K562 (cell line): Measurements from ENCODE around the gene SAMD8. TPM values are rescaled to one million over a fixed set of nuclear protein-coding genes. Genes with fewer than 3 reads are reported as not detected.

Experiments used
- ATAC-seq: fragments of 200-7000 bp; cut with Tn5 transposase; 3 replicates; pipeline ENCODE4 v1.9.1; 2020; ENCODE audit warnings: moderate library complexity
- BruUV-seq: library from RNA; stranded (reverse); fragments of 400-500 nt; replicated peaks from 2 replicates; lab custom pipeline; 2021; lab: Mats Ljungman, UMichigan
- CTCF ChIA-PET: fragments of 300-600 bp; formaldehyde crosslinking; extraction: SDS; loops from one replicate; lab custom pipeline; 2021; ENCODE audit warnings: low intra/inter-chr PET ratio; lab: Yijun Ruan, JAX
- POLR2A ChIA-PET: fragments of 300-600, 350-650 bp; sonication (Branson Sonifier 250); formaldehyde crosslinking; extraction: SDS; loops from one replicate; lab custom pipeline; 2021; ENCODE audit warnings: antibody characterized with exemption, inconsistent platforms; lab: Yijun Ruan, JAX
- DNase-seq, 4 experiments: peaks; one replicate each; pipeline versions ENCODE4 v3.0.0 to v3.0.0-alpha.2; 2011 to 2018; ENCODE audit warnings: low spot score in 3 of 4, mixed read lengths in 3 of 4; ENCODE audit errors: extremely low read depth in 1 of 4
- FAIRE-seq: peaks from 2 replicates; lab custom pipeline; 2011; peaks lifted over from hg19 to GRCh38; lab: Jason Lieb, UNC
- H2AFZ ChIP-seq: 2 replicates; pipeline ENCODE4 v1.6.0; 2011; ENCODE audit warnings: low read depth, low read length, control low read depth, inconsistent platforms
- H3K27ac ChIP-seq: fragments of 200-600 bp; 3 replicates; pipeline ENCODE4 v1.8.0; 2011; ENCODE audit warnings: low read depth, mild to moderate bottlenecking, control low read depth, inconsistent platforms, low read length, moderate library complexity, mixed read lengths; ENCODE audit errors: extremely low read depth
- H3K27me3 ChIP-seq, 2 experiments: fragments of 300-600 bp in 1 of 2; 2 replicates in 1 of 2; 3 replicates in 1 of 2; pipeline versions ENCODE4 v1.6.0 to v1.8.0; 2011; ENCODE audit warnings: inconsistent platforms in 2 of 2, low read length in 2 of 2, mild to moderate bottlenecking in 1 of 2, mixed read lengths in 1 of 2, moderate library complexity in 1 of 2; ENCODE audit not compliant: control insufficient read depth in 2 of 2, insufficient read depth in 2 of 2
- H3K36me3 ChIP-seq: fragments of 300-600 bp; 3 replicates; pipeline ENCODE4 v1.8.0; 2011; ENCODE audit warnings: mild to moderate bottlenecking, low read length, inconsistent platforms; ENCODE audit not compliant: control insufficient read depth, insufficient read depth
- H3K4me1 ChIP-seq, 2 experiments: fragments of 200-600 bp in 1 of 2; replicated peaks in 1 of 2; 2 replicates in 1 of 2; 3 replicates in 1 of 2; pipeline versions ENCODE4 v1.5.1 to v1.8.0; 2011; ENCODE audit warnings: inconsistent platforms in 2 of 2, low read length in 2 of 2, mild to moderate bottlenecking in 1 of 2, mixed read lengths in 1 of 2, moderate library complexity in 1 of 2; ENCODE audit not compliant: control insufficient read depth in 2 of 2, insufficient read depth in 2 of 2
- H3K4me2 ChIP-seq: 2 replicates; pipeline ENCODE4 v1.6.1; 2011; ENCODE audit warnings: low read length, control low read depth, inconsistent platforms, mixed read lengths; ENCODE audit not compliant: insufficient read depth
- H3K4me3 ChIP-seq: fragments of 200-600 bp; sonication (generic), shearing (Covaris generic); 2 replicates; pipeline ENCODE4 v1.5.1; 2016; ENCODE audit warnings: control low read depth, inconsistent platforms
- H3K79me2 ChIP-seq: fragments of 200-600 bp; 3 replicates; pipeline ENCODE4 v1.8.0; 2011; ENCODE audit warnings: low read length, inconsistent platforms; ENCODE audit not compliant: control insufficient read depth, insufficient read depth
- H3K9ac ChIP-seq, 2 experiments: 2 replicates each; pipeline versions ENCODE4 v1.6.0 to v1.6.1; 2011; ENCODE audit warnings: low read depth in 2 of 2, low read length in 2 of 2, control low read depth in 1 of 2, inconsistent platforms in 1 of 2, mild to moderate bottlenecking in 1 of 2, mixed read lengths in 1 of 2; ENCODE audit not compliant: insufficient read depth in 1 of 2
- H3K9me1 ChIP-seq: one replicate; pipeline ENCODE4 v1.6.0; 2011; ENCODE audit warnings: inconsistent platforms, mild to moderate bottlenecking, low read length, moderate library complexity; ENCODE audit not compliant: control insufficient read depth, insufficient read depth
- H3K9me3 ChIP-seq: replicated peaks from 2 replicates; pipeline ENCODE4 v1.5.1; 2011; ENCODE audit warnings: low read depth, low read length, inconsistent platforms; ENCODE audit not compliant: control insufficient read depth, insufficient read depth
- H4K20me1 ChIP-seq: replicated peaks from 2 replicates; pipeline ENCODE4 v1.6.1; 2011; ENCODE audit warnings: low read length, inconsistent platforms, mixed read lengths; ENCODE audit not compliant: control insufficient read depth, insufficient read depth
- CBFA2T2 ChIP-seq: fragments of 450-650 bp; conservative IDR thresholded peaks from 2 replicates; pipeline ENCODE4 v1.6.1; 2017; ENCODE audit warnings: mild to moderate bottlenecking
- CREB3 ChIP-seq: fragments of 450-650 bp; conservative IDR thresholded peaks from 2 replicates; pipeline ENCODE4 v1.6.1; 2016; ENCODE audit warnings: missing genetic modification characterization, low read depth, mild to moderate bottlenecking, missing compliant biosample characterization, moderate library complexity
- L3MBTL2 ChIP-seq: fragments of 450-650 bp; IDR thresholded peaks from 2 replicates; pipeline ENCODE4 v1.6.1; 2016; ENCODE audit warnings: mild to moderate bottlenecking, moderate library complexity
- MYBL2 ChIP-seq, 2 experiments: fragments of 450-650 bp in 1 of 2; sonication (generic) in 1 of 2; formaldehyde crosslinking in 1 of 2; IDR thresholded peaks; 2 replicates each; pipeline versions ENCODE4 v1.6.1 to v1.8.1; 2017 to 2022; ENCODE audit warnings: borderline replicate concordance in 1 of 2, inconsistent platforms in 1 of 2, low read depth in 1 of 2, mild to moderate bottlenecking in 1 of 2, missing genetic modification reagents in 1 of 2, moderate library complexity in 1 of 2
- MYC ChIP-seq, 2 experiments: fragments of 250-450 bp in 1 of 2; sonication (Bioruptor Pico) in 1 of 2; IDR thresholded peaks; 2 replicates each; pipeline versions ENCODE4 v1.5.1 to v1.6.1; 2012 to 2021; ENCODE audit warnings: low read depth in 2 of 2, borderline replicate concordance in 1 of 2, improper control_type of control experiment in 1 of 2, low read length in 1 of 2, mild to moderate bottlenecking in 1 of 2, moderate library complexity in 1 of 2
- TBL1XR1 ChIP-seq, 2 experiments: IDR thresholded peaks; 2 replicates each; pipeline ENCODE4 v1.6.1; 2012; ENCODE audit warnings: improper control_type of control experiment in 2 of 2, low read length in 2 of 2, mild to moderate bottlenecking in 1 of 2
- TCFL5 ChIP-seq: fragments of 250-450 bp; sonication (Bioruptor Pico); conservative IDR thresholded peaks from 2 replicates; pipeline ENCODE4 v1.6.1; 2021; ENCODE audit warnings: mild to moderate bottlenecking, moderate library complexity, matching md5 sums
- ZBTB7A ChIP-seq: IDR thresholded peaks from 2 replicates; pipeline ENCODE4 v1.6.1; 2011; ENCODE audit warnings: low read depth, mild to moderate bottlenecking, low read length, moderate library complexity, borderline replicate concordance; ENCODE audit not compliant: control insufficient read depth
- ZNF408 ChIP-seq: fragments of 250-450 bp; sonication (Bioruptor Pico); IDR thresholded peaks from 2 replicates; pipeline ENCODE4 v1.4.0; 2020; ENCODE audit warnings: low read depth, mild to moderate bottlenecking, moderate library complexity
- ZNF76 ChIP-seq: fragments of 250-450 bp; sonication (Bioruptor Pico); IDR thresholded peaks from 2 replicates; pipeline ENCODE4 v1.4.0; 2020; ENCODE audit warnings: mild to moderate bottlenecking, moderate library complexity, borderline replicate concordance
- WGBS: fragments of 100-300 bp; shearing (Covaris generic); methylation state at CpG from one replicate; pipeline ENCODE4 v1.1.6; 2016; ENCODE audit warnings: low coverage, mixed read lengths; ENCODE audit not compliant: insufficient coverage; ENCODE audit errors: missing lambda C conversion rate; 5-methylcytosine and 5-hydroxymethylcytosine counted together
- in situ Hi-C: fragments of 300-500 bp; cut with MboI; formaldehyde crosslinking; loops from 4 replicates; pipeline ENCODE4 v1.15.0; 2018; ENCODE audit warnings: inconsistent platforms, mixed read lengths
- intact Hi-C: fragments of 100-400 bp; cut with micrococcal nuclease; formaldehyde crosslinking; loops from 2 replicates; pipeline ENCODE4 v1.14.2; 2022
- polyA plus RNA-seq, 8 experiments: library from polyadenylated mRNA; depleted of rRNA in 4 of 8; stranded (reverse) in 5 of 8; unstranded in 3 of 8; fragments of >200 nt; fragmentation: Nextera tagmentation in 2 of 8; fragmentation: Illumina TruSeq in 1 of 8; extraction: Ambion mirVana in 2 of 8; extraction: Trizol in 1 of 8; gene quantifications; 2 replicates each; pipeline versions ENCODE4 v1.2.1 to v1.2.3, GENCODE V29; 2011 to 2014; ENCODE audit warnings: inconsistent platforms in 1 of 8, missing spikeins in 1 of 8
- total RNA-seq, 7 experiments: library from RNA; depleted of rRNA in 6 of 7; stranded (reverse); fragments of >200 nt in 6 of 7; fragmentation: Illumina TruSeq in 2 of 7; extraction: Trizol in 2 of 7; gene quantifications; 2 replicates each; pipeline versions ENCODE4 v1.2.1 to v1.2.3, GENCODE V29; 2011 to 2021; ENCODE audit warnings: low replicate concordance in 1 of 7
- TF ChIP-seq, protein P1 (sequence below): fragments of 450-650 bp; formaldehyde crosslinking; IDR thresholded peaks from 2 replicates; pipeline ENCODE4 v1.4.0; 2020; ENCODE audit warnings: mild to moderate bottlenecking, mixed read lengths
- TF ChIP-seq, protein P2 (sequence below): fragments of 250-450 bp; sonication (Bioruptor Pico); IDR thresholded peaks from 2 replicates; pipeline ENCODE4 v1.9.0; 2021; ENCODE audit warnings: mild to moderate bottlenecking, inconsistent platforms

SAMD8 gene
- total and polyA plus RNA-seq, 9 of the 15 experiments (the other 6 are each of a cell fraction or from before 2014, with no cell fraction given): 2.7 to 16.1 (median 6.2) TPM

GRCh38 chr10:75210282-75211006, 99.0 kb downstream of the SAMD8 start, which contains the start of gene VDAC2:
Gene VDAC2 (plus strand): TSS chr10:75210796. CDS start chr10:75211159, 363 bp downstream.
- under 1% methylated on average over 68 of the region's 80 CpGs for WGBS
- Histone ChIP-seq H3K27me3 (no peaks in the 10 kb centered on the region), H3K4me1 (peaks cover 35 to 40% of the 10 kb centered on the region in 2 experiments), H3K79me2 (peaks cover 49% of the 10 kb centered on the region), H3K27ac (peak within 1 kb of the TSS; percentile 97), H2AFZ (peak within 1 kb of the TSS; percentile 97), H3K9me1 (no peaks in the 10 kb centered on the region), H3K4me3 (peak within 1 kb of the TSS; percentile 97), H3K9me3 (no peaks in the 10 kb centered on the region), H3K36me3 (peaks cover 42% of the 10 kb centered on the region), H3K4me2 (peak within 1 kb of the TSS; percentile 99), H3K9ac (peak within 1 kb of the TSS; percentile 93 to 98), H4K20me1 (peaks cover 7% of the 10 kb centered on the region; the same call in 1 of the 2 replicates)
- ATAC-seq (peak; percentile 91), DNase-seq (peak; percentile 96 to 98 (median 98)), FAIRE-seq (peak; percentile 62)
- in situ Hi-C loops (no loop called here), intact Hi-C loops (loop anchor here (1.0 to 2.0 kb wide), 4 partner anchors 14 to 100 kb away; partner anchors contain the start of gene SAMD8)
- no TSS peak for BruUV-seq
- ChIA-PET CTCF (no interaction called here), POLR2A (interaction anchor here (0.5 to 8.9 kb wide), 14 partner anchors 9 to 1724 kb away, joined by 3 to 74 read pairs (median 4); partner anchors contain the start of genes COMTD1 and SAMD8)
- TF ChIP-seq MYBL2 (IDR thresholded peaks at IDR 0.05; ENCODE audit: low read depth): no peak
- TF ChIP-seq MYBL2 (CRISPR knock-in tag; IDR thresholded peaks at IDR 0.05; ENCODE audit: borderline replicate concordance): no peak
- TF ChIP-seq TBL1XR1 (IDR thresholded peaks at IDR 0.05; ENCODE audit: low read length in 2 of 2): peak; percentile 65 to 83; a peak in 3 of 4 replicates
- no peak for TF ChIP-seq ZNF408 (CRISPR knock-in tag)
- TF ChIP-seq MYC (IDR thresholded peaks at IDR 0.05; ENCODE audit: low read depth, low read length): peak; percentile 82; the same call in 1 of the 2 replicates
- no peak for TF ChIP-seq MYC (CRISPR knock-in tag; IDR thresholded peaks at IDR 0.05; ENCODE audit: borderline replicate concordance, low read depth)
- TF ChIP-seq, protein P1, sequence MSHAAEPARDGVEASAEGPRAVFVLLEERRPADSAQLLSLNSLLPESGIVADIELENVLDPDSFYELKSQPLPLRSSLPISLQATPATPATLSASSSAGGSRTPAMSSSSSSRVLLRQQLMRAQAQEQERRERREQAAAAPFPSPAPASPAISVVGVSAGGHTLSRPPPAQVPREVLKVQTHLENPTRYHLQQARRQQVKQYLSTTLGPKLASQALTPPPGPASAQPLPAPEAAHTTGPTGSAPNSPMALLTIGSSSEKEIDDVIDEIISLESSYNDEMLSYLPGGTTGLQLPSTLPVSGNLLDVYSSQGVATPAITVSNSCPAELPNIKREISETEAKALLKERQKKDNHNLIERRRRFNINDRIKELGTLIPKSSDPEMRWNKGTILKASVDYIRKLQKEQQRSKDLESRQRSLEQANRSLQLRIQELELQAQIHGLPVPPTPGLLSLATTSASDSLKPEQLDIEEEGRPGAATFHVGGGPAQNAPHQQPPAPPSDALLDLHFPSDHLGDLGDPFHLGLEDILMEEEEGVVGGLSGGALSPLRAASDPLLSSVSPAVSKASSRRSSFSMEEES (CRISPR knock-in tag): no peak
- TF ChIP-seq ZBTB7A: peak; percentile 47
- 0 out of 2 replicates have a peak, but pooled peaks have one; percentile 42 for TF ChIP-seq TCFL5 (CRISPR knock-in tag)
- TF ChIP-seq CBFA2T2: no peak
- TF ChIP-seq L3MBTL2: no peak
- TF ChIP-seq, protein P2, sequence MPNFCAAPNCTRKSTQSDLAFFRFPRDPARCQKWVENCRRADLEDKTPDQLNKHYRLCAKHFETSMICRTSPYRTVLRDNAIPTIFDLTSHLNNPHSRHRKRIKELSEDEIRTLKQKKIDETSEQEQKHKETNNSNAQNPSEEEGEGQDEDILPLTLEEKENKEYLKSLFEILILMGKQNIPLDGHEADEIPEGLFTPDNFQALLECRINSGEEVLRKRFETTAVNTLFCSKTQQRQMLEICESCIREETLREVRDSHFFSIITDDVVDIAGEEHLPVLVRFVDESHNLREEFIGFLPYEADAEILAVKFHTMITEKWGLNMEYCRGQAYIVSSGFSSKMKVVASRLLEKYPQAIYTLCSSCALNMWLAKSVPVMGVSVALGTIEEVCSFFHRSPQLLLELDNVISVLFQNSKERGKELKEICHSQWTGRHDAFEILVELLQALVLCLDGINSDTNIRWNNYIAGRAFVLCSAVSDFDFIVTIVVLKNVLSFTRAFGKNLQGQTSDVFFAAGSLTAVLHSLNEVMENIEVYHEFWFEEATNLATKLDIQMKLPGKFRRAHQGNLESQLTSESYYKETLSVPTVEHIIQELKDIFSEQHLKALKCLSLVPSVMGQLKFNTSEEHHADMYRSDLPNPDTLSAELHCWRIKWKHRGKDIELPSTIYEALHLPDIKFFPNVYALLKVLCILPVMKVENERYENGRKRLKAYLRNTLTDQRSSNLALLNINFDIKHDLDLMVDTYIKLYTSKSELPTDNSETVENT (CRISPR knock-in tag): peak; percentile 95
- TF ChIP-seq ZNF76 (CRISPR knock-in tag): peak; percentile 69
- TF ChIP-seq CREB3 (tag): 0 out of 2 replicates have a peak, but pooled peaks have one; percentile 28
